Heart left ventricle (tissue), 16 donors: ENCODE data around the gene DAB2. TPM values are rescaled to one million over a fixed set of nuclear protein-coding genes. Genes with fewer than 3 reads are reported as not detected.

Experiments used
- ATAC-seq, 4 donors: fragments of 200-7000 bp; cut with Tn5 transposase; one replicate each; pipeline ENCODE4 v1.9.1; 2020 to 2022; ENCODE audit warnings: moderate library complexity in 4 of 4, mild to moderate bottlenecking in 3 of 4, moderate number of reproducible peaks in 1 of 4
- DNase-seq, 5 donors: peaks; one replicate each; pipeline ENCODE4 v3.0.0-alpha.2; 2020
- H3K27ac ChIP-seq, 12 donors: fragments of 200-600 bp; sonication (generic) in 4 of 12; one replicate each; pipeline versions ENCODE4 v1.5.0 to v1.8.0; 2016 to 2022; ENCODE audit warnings: mild to moderate bottlenecking in 2 of 12
- H3K27me3 ChIP-seq, 9 donors: fragments of 200-600 bp; sonication (generic) in 2 of 9; one replicate each; pipeline versions ENCODE4 v1.5.1 to v1.8.0; 2016 to 2022; ENCODE audit warnings: mild to moderate bottlenecking in 3 of 9
- H3K36me3 ChIP-seq, 9 donors: fragments of 200-600 bp; sonication (generic) in 2 of 9; one replicate each; pipeline versions ENCODE4 v1.5.0 to v1.8.0; 2018 to 2022; ENCODE audit warnings: mild to moderate bottlenecking in 2 of 9
- H3K4me1 ChIP-seq, 12 donors: fragments of 200-600 bp; sonication (generic) in 4 of 12; one replicate each; pipeline versions ENCODE4 v1.5.0 to v1.8.0; 2016 to 2022; ENCODE audit warnings: mild to moderate bottlenecking in 3 of 12
- H3K4me3 ChIP-seq, 12 donors: fragments of 200-600 bp; sonication (generic) in 4 of 12; one replicate each; pipeline versions ENCODE4 v1.5.0 to v1.8.0; 2017 to 2022; ENCODE audit warnings: mild to moderate bottlenecking in 9 of 12, moderate library complexity in 4 of 12
- H3K9me3 ChIP-seq, 12 donors: fragments of 200-600 bp; sonication (generic) in 4 of 12; one replicate each; pipeline versions ENCODE4 v1.5.0 to v1.8.0; 2016 to 2022; ENCODE audit warnings: mild to moderate bottlenecking in 1 of 12
- POLR2A ChIP-seq, 2 donors: fragments of 450-650 bp; IDR thresholded peaks; one replicate each; pipeline ENCODE4 v1.6.1; 2017; ENCODE audit warnings: antibody characterized with exemption in 2 of 2, mild to moderate bottlenecking in 2 of 2, moderate library complexity in 2 of 2
- WGBS, 4 donors: extraction: QIAGEN DNeasy Blood & Tissue Kit in 2 of 4; methylation state at CpG; one replicate each; pipeline versions ENCODE4 v1.1.5 to v1.1.7; 2013 to 2018; 5-methylcytosine and 5-hydroxymethylcytosine counted together
- intact Hi-C, 10 donors: fragments of 100-400 bp; cut with DNase I; formaldehyde crosslinking; loops; one replicate each; pipeline versions ENCODE4 v1.11.1 to v1.14.2; 2022
- polyA plus RNA-seq, 2 donors: library from polyadenylated mRNA; stranded (reverse); fragments of 200-250 nt; gene quantifications; one replicate each; pipeline ENCODE4 v1.2.3, GENCODE V29; 2013
- total RNA-seq, 9 donors: library from RNA; depleted of rRNA in 2 of 9; stranded (reverse); fragments of >200 nt in 2 of 9; fragmentation: NEBNext Ultra II Directional in 3 of 9; extraction: Animal tissue kit (Norgen Biotek cat#: 25700) in 3 of 9; gene quantifications; one replicate each; pipeline versions ENCODE4 v1.1.0 to v1.2.4, GENCODE V29; 2016 to 2023
- TF ChIP-seq, protein P1 (sequence below), 12 donors: fragments of 200-600 bp; sonication (generic) in 4 of 12; IDR thresholded peaks; one replicate each; pipeline versions ENCODE4 v1.5.0 to v1.8.0; 2018 to 2022; ENCODE audit warnings: antibody characterized with exemption in 12 of 12, mild to moderate bottlenecking in 5 of 12
- donor health status: ischemic (EF 13 %, LVEDD 7.1; RV severe dilation, severe dysfunction).
- donor health status: healthy with polysubstance abuse.
- donor health status: DM: no; HTN: yes; CAD: no.
- donor health status: DM: no; HTN: no; CAD: no.
- donor health status: ischemic (EF 25% LVEDD 6.9; RV normal size, moderate dysfunction).
- donor health status: ischemic (EF 25% LVEDD 5.7; RV mildly dilated, moderate dysfunction).
- donor health status: healthy.
- donor health status: DM: yes; HTN: yes; CAD: no.
- donor health status: ischemic (EF 35%, LVEDD 5.7; RV mildly dilated, moderate dysfunction).
- donor health status: nonischemic (EF 11% LVEDD 7.7; RV severe dilation, severe dysfunction).
- donor health status: DM: yes; HTN: yes; CAD: no.
- donor health status: PGD.
- donor health status: ischemic (EF 29% LVEDD 5.4; RV normal size, mild dysfunction).
- donor health status: nonischemic (EF 23%, LVEDD 6.1; RV moderate dilation, normal function).

The DAB2 gene
- total and polyA plus RNA-seq, 11 donors: 7.8 to 157 (median 24.9) TPM

GRCh38 chr5:39415201-39415600 lies 9.6 kb downstream of the DAB2 start:
- Histone ChIP-seq H3K27ac (peak overlapping the region in 1 of 12 donors; percentile 7), H3K4me3 (no peak overlapping the region), H3K27me3 (no peaks in the 10 kb centered on the region), H3K9me3 (no peaks in the 10 kb centered on the region), H3K36me3 (peaks cover 0 to 21% (median 0%) of the 10 kb centered on the region in 9 donors), H3K4me1 (peaks cover 0 to 96% (median 41%) of the 10 kb centered on the region in 12 donors)
- DNase-seq (no peak), ATAC-seq (no peak)
- intact Hi-C loops: no loop called here
- WGBS, 4 donors: 48 to 60% (median 50%) methylated on average over 2 of the region's 2 CpGs
- TF ChIP-seq, protein P1, sequence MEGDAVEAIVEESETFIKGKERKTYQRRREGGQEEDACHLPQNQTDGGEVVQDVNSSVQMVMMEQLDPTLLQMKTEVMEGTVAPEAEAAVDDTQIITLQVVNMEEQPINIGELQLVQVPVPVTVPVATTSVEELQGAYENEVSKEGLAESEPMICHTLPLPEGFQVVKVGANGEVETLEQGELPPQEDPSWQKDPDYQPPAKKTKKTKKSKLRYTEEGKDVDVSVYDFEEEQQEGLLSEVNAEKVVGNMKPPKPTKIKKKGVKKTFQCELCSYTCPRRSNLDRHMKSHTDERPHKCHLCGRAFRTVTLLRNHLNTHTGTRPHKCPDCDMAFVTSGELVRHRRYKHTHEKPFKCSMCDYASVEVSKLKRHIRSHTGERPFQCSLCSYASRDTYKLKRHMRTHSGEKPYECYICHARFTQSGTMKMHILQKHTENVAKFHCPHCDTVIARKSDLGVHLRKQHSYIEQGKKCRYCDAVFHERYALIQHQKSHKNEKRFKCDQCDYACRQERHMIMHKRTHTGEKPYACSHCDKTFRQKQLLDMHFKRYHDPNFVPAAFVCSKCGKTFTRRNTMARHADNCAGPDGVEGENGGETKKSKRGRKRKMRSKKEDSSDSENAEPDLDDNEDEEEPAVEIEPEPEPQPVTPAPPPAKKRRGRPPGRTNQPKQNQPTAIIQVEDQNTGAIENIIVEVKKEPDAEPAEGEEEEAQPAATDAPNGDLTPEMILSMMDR (IDR thresholded peaks at IDR 0.05): no peak
- TF ChIP-seq POLR2A (IDR thresholded peaks at IDR 0.05): no peak

- no peak for ATAC-seq
- Histone ChIP-seq H3K27me3 (no peaks in the 10 kb centered on the region), H3K4me1 (peaks cover 0 to 96% (median 40%) of the 10 kb centered on the region in 12 donors), H3K27ac (no peak overlapping the region), H3K4me3 (no peak overlapping the region), H3K9me3 (no peaks in the 10 kb centered on the region), H3K36me3 (peaks cover 0 to 21% (median 0%) of the 10 kb centered on the region in 9 donors)
- TF ChIP-seq POLR2A (IDR thresholded peaks at IDR 0.05): no peak
- TF ChIP-seq, protein P1 (IDR thresholded peaks at IDR 0.05): no peak
- DNase-seq: no peak
- intact Hi-C loops: no loop called here
Observed at GRCh38 chr5:39414426-39414825, 10.4 kb downstream of the DAB2 start.

DNA sequence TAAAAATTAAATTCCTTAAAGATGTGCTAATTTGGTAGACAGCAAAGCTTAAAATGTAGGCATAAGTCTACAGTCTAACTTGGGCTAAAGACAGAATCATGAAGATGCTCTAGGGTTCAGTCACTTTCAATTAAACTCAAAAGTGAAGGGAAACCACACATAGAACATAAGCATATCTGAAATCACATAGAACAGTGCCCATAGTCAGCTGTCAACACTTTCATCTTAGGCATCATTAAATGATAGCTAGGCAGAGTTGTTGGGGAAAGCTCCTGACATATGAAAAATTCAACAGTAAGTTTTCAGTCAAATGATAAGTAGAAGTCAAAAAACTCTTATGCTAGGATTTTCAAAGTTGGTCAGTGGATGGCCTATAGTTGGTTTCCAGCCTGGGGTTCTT lies 11.0 kb downstream of the DAB2 start:
- intact Hi-C loops: no loop called here
- Histone ChIP-seq H3K27ac (no peak overlapping the region), H3K9me3 (no peaks in the 10 kb centered on the region), H3K36me3 (peaks cover 0 to 21% (median 0%) of the 10 kb centered on the region in 9 donors), H3K4me1 (peaks cover 0 to 95% (median 37%) of the 10 kb centered on the region in 12 donors), H3K4me3 (no peak overlapping the region), H3K27me3 (no peaks in the 10 kb centered on the region)
- ATAC-seq (no peak), DNase-seq (no peak)
- TF ChIP-seq POLR2A (IDR thresholded peaks at IDR 0.05): no peak
- TF ChIP-seq, protein P1 (IDR thresholded peaks at IDR 0.05): no peak

GRCh38 chr5:39412721-39413394 lies 11.9 kb downstream of the DAB2 start:
- peak overlapping the region in 2 of 12 donors; percentile 20 to 59 for H3K27ac ChIP-seq
- no peak overlapping the region for H3K4me3 ChIP-seq
- DNase-seq (no peak), ATAC-seq (no peak)
- TF ChIP-seq POLR2A (IDR thresholded peaks at IDR 0.05): no peak
- TF ChIP-seq, protein P1 (IDR thresholded peaks at IDR 0.05): no peak
- H3K36me3 ChIP-seq: peaks cover 0 to 21% (median 0%) of the 10 kb centered on the region in 9 donors
- intact Hi-C loops: no loop called here
- no peaks in the 10 kb centered on the region for H3K9me3 ChIP-seq
- 74 to 80% (median 78%) methylated on average over 5 of the region's 5 CpGs for WGBS, 4 donors
- H3K27me3 ChIP-seq: no peaks in the 10 kb centered on the region
- H3K4me1 ChIP-seq: peaks cover 0 to 91% (median 37%) of the 10 kb centered on the region in 12 donors
